Erythroblast (primary cell): ENCODE measurements around the gene RASEF.

ENCODE experiments used
- GATA1 ChIP-seq: IDR thresholded peaks from 2 replicates; pipeline ENCODE4 v1.6.1; 2011; ENCODE audit warnings: low read depth, mild to moderate bottlenecking, control low read depth, low read length, moderate library complexity
- POLR2A ChIP-seq: IDR thresholded peaks from 2 replicates; pipeline ENCODE4 v1.6.1; 2011; ENCODE audit warnings: mild to moderate bottlenecking, low read length

DNA sequence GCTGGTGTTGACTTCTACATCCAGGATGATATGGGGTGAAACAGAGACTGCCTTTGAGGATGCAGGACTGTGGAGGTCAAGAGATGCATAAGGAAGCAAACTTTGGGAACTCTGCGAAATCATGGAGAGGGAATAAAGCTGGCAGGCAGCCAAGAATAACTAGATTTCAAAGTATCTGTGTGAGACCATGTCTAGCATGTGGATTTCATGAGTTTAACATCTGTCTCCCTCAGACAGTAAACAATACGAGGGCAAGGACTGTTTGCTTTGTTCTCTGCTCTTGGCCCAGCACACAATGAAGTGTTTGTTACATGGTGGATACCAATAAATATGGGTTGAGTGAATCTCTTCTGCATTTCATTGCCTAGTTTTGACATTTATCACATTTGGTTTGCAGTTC, 71.3 kb downstream of the RASEF start:
- no peak for TF ChIP-seq POLR2A
- TF ChIP-seq GATA1, result no peak
